H9 (cell line): ENCODE measurements around the gene KRTAP22-1. TPM values are rescaled to one million over a fixed set of nuclear protein-coding genes. Genes with fewer than 3 reads are reported as not detected.

Source experiments
- DNase-seq: peaks from one replicate; pipeline ENCODE4 v3.0.0-alpha.2; 2017
- H2AFZ ChIP-seq: one replicate; pipeline ENCODE4 v1.6.1; 2013; ENCODE audit warnings: mild to moderate bottlenecking, low read length, control low read depth, moderate library complexity
- H2AK5ac ChIP-seq: 2 replicates; pipeline ENCODE4 v1.6.1; 2013; ENCODE audit warnings: low read length, control low read depth, mixed read lengths; ENCODE audit not compliant: insufficient read length
- H2BK120ac ChIP-seq: one replicate; pipeline ENCODE4 v1.6.1; 2013; ENCODE audit warnings: low read depth, mild to moderate bottlenecking, low read length, control low read depth, inconsistent platforms; ENCODE audit not compliant: poor library complexity, severe bottlenecking
- H2BK12ac ChIP-seq: 2 replicates; pipeline ENCODE4 v1.6.1; 2013; ENCODE audit warnings: low read length, control low read depth, mixed read lengths, low read depth; ENCODE audit not compliant: insufficient read length
- H2BK15ac ChIP-seq: 2 replicates; pipeline ENCODE4 v1.6.1; 2013; ENCODE audit warnings: low read depth, low read length, control low read depth
- H2BK20ac ChIP-seq: one replicate; pipeline ENCODE4 v1.6.1; 2013; ENCODE audit warnings: low read depth, mild to moderate bottlenecking, low read length, control low read depth, inconsistent platforms; ENCODE audit not compliant: poor library complexity, severe bottlenecking
- H2BK5ac ChIP-seq: 2 replicates; pipeline ENCODE4 v1.6.1; 2013; ENCODE audit warnings: low read length, control low read depth, mixed read lengths; ENCODE audit not compliant: insufficient read length
- H3K14ac ChIP-seq: 2 replicates; pipeline ENCODE4 v1.6.1; 2013; ENCODE audit warnings: low read length, control low read depth; ENCODE audit not compliant: insufficient read depth
- H3K18ac ChIP-seq: 2 replicates; pipeline ENCODE4 v1.6.1; 2013; ENCODE audit warnings: low read depth, mild to moderate bottlenecking, mixed read lengths, low read length, control low read depth; ENCODE audit not compliant: insufficient read length
- H3K23ac ChIP-seq: 2 replicates; pipeline ENCODE4 v1.6.1; 2013; ENCODE audit warnings: low read length, control low read depth, mixed read lengths, low read depth; ENCODE audit not compliant: insufficient read length
- H3K23me2 ChIP-seq: 2 replicates; pipeline ENCODE4 v1.6.1; 2013; ENCODE audit warnings: low read depth, mild to moderate bottlenecking, mixed read lengths, low read length, control low read depth; ENCODE audit not compliant: insufficient read length, poor library complexity, severe bottlenecking
- H3K27ac ChIP-seq: 2 replicates; pipeline ENCODE4 v1.5.1; 2013; ENCODE audit warnings: low read length, control low read depth, mixed read lengths, low read depth; ENCODE audit not compliant: insufficient read length
- H3K27me3 ChIP-seq: 2 replicates; pipeline ENCODE4 v1.6.1; 2013; ENCODE audit warnings: low read length, control low read depth, inconsistent platforms; ENCODE audit not compliant: insufficient read depth
- H3K4ac ChIP-seq: 2 replicates; pipeline ENCODE4 v1.6.1; 2013; ENCODE audit warnings: low read depth, mild to moderate bottlenecking, control low read depth, inconsistent platforms, low read length, moderate library complexity
- H3K4me1 ChIP-seq: 2 replicates; pipeline ENCODE4 v1.6.1; 2013; ENCODE audit warnings: low read length, control low read depth, inconsistent platforms; ENCODE audit not compliant: insufficient read depth
- H3K4me2 ChIP-seq: 2 replicates; pipeline ENCODE4 v1.6.1; 2013; ENCODE audit warnings: low read length, control low read depth, mixed read lengths; ENCODE audit not compliant: insufficient read length, insufficient read depth
- H3K56ac ChIP-seq: 2 replicates; pipeline ENCODE4 v1.6.1; 2013; ENCODE audit warnings: low read depth, mild to moderate bottlenecking, mixed read lengths, low read length, control low read depth; ENCODE audit not compliant: insufficient read length
- H3K79me1 ChIP-seq: 2 replicates; pipeline ENCODE4 v1.6.1; 2013; ENCODE audit warnings: low read depth, mild to moderate bottlenecking, moderate library complexity, low read length, control low read depth, inconsistent platforms; ENCODE audit not compliant: insufficient read depth, poor library complexity, severe bottlenecking
- H3K79me2 ChIP-seq: 2 replicates; pipeline ENCODE4 v1.6.1; 2013; ENCODE audit warnings: low read length, control low read depth, inconsistent platforms; ENCODE audit not compliant: insufficient read depth
- H3K9ac ChIP-seq: 2 replicates; pipeline ENCODE4 v1.6.1; 2013; ENCODE audit warnings: low read length, control low read depth, mixed read lengths; ENCODE audit not compliant: insufficient read length; ENCODE audit errors: extremely low read depth
- H3K9me3 ChIP-seq: one replicate; pipeline ENCODE4 v1.6.1; 2013; ENCODE audit warnings: low read depth, low read length, inconsistent platforms; ENCODE audit not compliant: control insufficient read depth
- H3T11ph ChIP-seq: one replicate; pipeline ENCODE4 v1.6.1; 2013; ENCODE audit warnings: mild to moderate bottlenecking, low read length, control low read depth, inconsistent platforms
- H4K20me1 ChIP-seq: one replicate; pipeline ENCODE4 v1.6.1; 2013; ENCODE audit not compliant: control insufficient read depth, insufficient read length, insufficient read depth
- H4K5ac ChIP-seq: 2 replicates; pipeline ENCODE4 v1.6.1; 2013; ENCODE audit warnings: low read depth, mild to moderate bottlenecking, mixed read lengths, low read length, control low read depth; ENCODE audit not compliant: insufficient read length
- H4K8ac ChIP-seq: replicated peaks from 2 replicates; pipeline ENCODE4 v1.6.1; 2013; ENCODE audit warnings: low read length, control low read depth, mixed read lengths, low read depth; ENCODE audit not compliant: insufficient read length
- H4K91ac ChIP-seq: 2 replicates; pipeline ENCODE4 v1.6.1; 2013; ENCODE audit warnings: low read depth, mild to moderate bottlenecking, moderate library complexity, mixed read lengths, low read length, control low read depth; ENCODE audit not compliant: insufficient read length
- H3K27ac Mint-ChIP-seq, 3 experiments: 2 replicates in 2 of 3; 3 replicates in 1 of 3; pipeline ENCODE4 v1.8.0; 2020 to 2021; ENCODE audit warnings: mixed read lengths in 3 of 3, mild to moderate bottlenecking in 1 of 3, moderate library complexity in 1 of 3
- H3K27me3 Mint-ChIP-seq: 2 replicates; pipeline ENCODE4 v1.8.0; 2021; ENCODE audit warnings: low read depth, mild to moderate bottlenecking, moderate library complexity, mixed read lengths
- H3K36me3 Mint-ChIP-seq, 3 experiments: 2 replicates in 2 of 3; 3 replicates in 1 of 3; pipeline ENCODE4 v1.8.0; 2020 to 2021; ENCODE audit warnings: low read depth in 3 of 3, mixed read lengths in 3 of 3; ENCODE audit not compliant: insufficient read depth in 1 of 3
- H3K4me1 Mint-ChIP-seq, 2 experiments: 2 replicates each; pipeline ENCODE4 v1.8.0; 2020; ENCODE audit warnings: mixed read lengths in 2 of 2
- H3K4me3 Mint-ChIP-seq, 2 experiments: 2 replicates in 1 of 2; 3 replicates in 1 of 2; pipeline ENCODE4 v1.8.0; 2020 to 2021; ENCODE audit warnings: mild to moderate bottlenecking in 2 of 2, mixed read lengths in 2 of 2, moderate library complexity in 1 of 2
- H3K9me3 Mint-ChIP-seq, 2 experiments: 2 replicates in 1 of 2; 3 replicates in 1 of 2; pipeline ENCODE4 v1.8.0; 2020; ENCODE audit warnings: mild to moderate bottlenecking in 2 of 2, mixed read lengths in 2 of 2, moderate library complexity in 1 of 2
- CTCF ChIP-seq: fragments of 200-600 bp; sonication (generic); conservative IDR thresholded peaks from 3 replicates; pipeline ENCODE4 v1.8.0; 2021; ENCODE audit warnings: antibody characterized with exemption, mild to moderate bottlenecking
- WGBS: extraction: QIAGEN DNeasy Blood & Tissue Kit; methylation state at CpG from one replicate; pipeline ENCODE4 v1.1.7; 2013; ENCODE audit warnings: missing lambda C conversion rate, low lambda C conversion rate, mixed read lengths; ENCODE audit not compliant: insufficient read length; ENCODE audit errors: extremely low coverage; 5-methylcytosine and 5-hydroxymethylcytosine counted together
- total RNA-seq: library from RNA; stranded (reverse); gene quantifications from 2 replicates; pipeline ENCODE4 v1.2.1, GENCODE V29; 2021

Gene KRTAP22-1
- total RNA-seq, 1 experiment from 2014 or later: not detected

- Histone ChIP-seq H3K9me3 (no peaks in the 10 kb centered on the region), H4K5ac (no peak overlapping the region), H3K9ac (no peak overlapping the region), H2BK20ac (no peak overlapping the region), H3K4me2 (no peak overlapping the region), H3K27ac (no peak overlapping the region), H3T11ph (no peak overlapping the region), H2BK5ac (no peak overlapping the region), H3K79me1 (no peaks in the 10 kb centered on the region), H3K56ac (no peak overlapping the region), H4K20me1 (no peaks in the 10 kb centered on the region), H3K14ac (no peak overlapping the region), H4K91ac (no peak overlapping the region), H4K8ac (no peak overlapping the region), H3K27me3 (no peaks in the 10 kb centered on the region), H3K4ac (no peak overlapping the region), H2BK120ac (no peak overlapping the region), H2BK12ac (no peak overlapping the region), H3K79me2 (no peaks in the 10 kb centered on the region), H2AK5ac (no peak overlapping the region), H2BK15ac (no peak overlapping the region), H3K18ac (no peak overlapping the region), H3K4me1 (no peaks in the 10 kb centered on the region), H3K23me2 (no peaks in the 10 kb centered on the region), H3K23ac (no peak overlapping the region), H2AFZ (no peak overlapping the region)
- WGBS: no CpG with 5 or more reads among the region's 3 CpGs
- H3K9me3 Mint-ChIP-seq: peaks cover 0 to 6% of the 10 kb centered on the region in 2 experiments; a peak in 1 of 5 replicates
- no peaks in the 10 kb centered on the region; the same call in 1 of the 2 replicates for H3K27me3 Mint-ChIP-seq
- DNase-seq: no peak
- H3K36me3 Mint-ChIP-seq: peaks cover 0 to 20% (median 0%) of the 10 kb centered on the region in 3 experiments; a peak in 2 of 7 replicates
- no peak overlapping the region for H3K27ac Mint-ChIP-seq
- no peak for TF ChIP-seq CTCF
- H3K4me3 Mint-ChIP-seq: no peak overlapping the region
- H3K4me1 Mint-ChIP-seq: no peaks in the 10 kb centered on the region
These were observed 20.8 kb upstream of the KRTAP22-1 start for GRCh38 chr21:30580132-30580531.
